ENCODE results near the gene SPECC1.

DNA sequence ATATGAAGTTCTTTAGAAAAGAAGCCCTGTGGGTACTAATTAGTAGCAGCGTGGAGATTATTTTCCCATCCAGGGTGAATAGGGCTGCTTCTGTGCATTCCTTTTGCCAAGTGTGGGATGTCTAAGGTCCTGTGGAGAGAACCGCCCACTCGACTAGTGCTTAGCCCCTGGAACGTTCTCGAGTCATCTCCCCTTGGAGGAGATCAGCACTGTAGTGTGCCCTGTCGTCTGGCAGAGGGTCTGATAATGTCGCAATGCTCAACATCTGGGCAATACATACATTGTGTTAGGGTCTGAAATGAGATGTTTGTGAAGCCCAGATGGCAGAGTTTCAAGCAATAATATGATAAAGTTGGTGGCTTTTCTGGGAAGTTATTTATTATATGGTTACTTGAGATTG lies 64.8 kb downstream of the SPECC1 start:
- TF ChIP-seq, protein P1, sequence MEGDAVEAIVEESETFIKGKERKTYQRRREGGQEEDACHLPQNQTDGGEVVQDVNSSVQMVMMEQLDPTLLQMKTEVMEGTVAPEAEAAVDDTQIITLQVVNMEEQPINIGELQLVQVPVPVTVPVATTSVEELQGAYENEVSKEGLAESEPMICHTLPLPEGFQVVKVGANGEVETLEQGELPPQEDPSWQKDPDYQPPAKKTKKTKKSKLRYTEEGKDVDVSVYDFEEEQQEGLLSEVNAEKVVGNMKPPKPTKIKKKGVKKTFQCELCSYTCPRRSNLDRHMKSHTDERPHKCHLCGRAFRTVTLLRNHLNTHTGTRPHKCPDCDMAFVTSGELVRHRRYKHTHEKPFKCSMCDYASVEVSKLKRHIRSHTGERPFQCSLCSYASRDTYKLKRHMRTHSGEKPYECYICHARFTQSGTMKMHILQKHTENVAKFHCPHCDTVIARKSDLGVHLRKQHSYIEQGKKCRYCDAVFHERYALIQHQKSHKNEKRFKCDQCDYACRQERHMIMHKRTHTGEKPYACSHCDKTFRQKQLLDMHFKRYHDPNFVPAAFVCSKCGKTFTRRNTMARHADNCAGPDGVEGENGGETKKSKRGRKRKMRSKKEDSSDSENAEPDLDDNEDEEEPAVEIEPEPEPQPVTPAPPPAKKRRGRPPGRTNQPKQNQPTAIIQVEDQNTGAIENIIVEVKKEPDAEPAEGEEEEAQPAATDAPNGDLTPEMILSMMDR (IDR thresholded peaks at IDR 0.05; ENCODE audit: insufficient read depth, low read length) = no peak
- TF ChIP-seq POLR2AphosphoS5 (IDR thresholded peaks at IDR 0.05; ENCODE audit: low read depth) (no peak), SPI1 (IDR thresholded peaks at IDR 0.05; ENCODE audit: borderline replicate concordance, low read depth) (no peak), GABPA (IDR thresholded peaks at IDR 0.05; ENCODE audit: low read depth) (no peak)
- TF ChIP-seq, protein P2, sequence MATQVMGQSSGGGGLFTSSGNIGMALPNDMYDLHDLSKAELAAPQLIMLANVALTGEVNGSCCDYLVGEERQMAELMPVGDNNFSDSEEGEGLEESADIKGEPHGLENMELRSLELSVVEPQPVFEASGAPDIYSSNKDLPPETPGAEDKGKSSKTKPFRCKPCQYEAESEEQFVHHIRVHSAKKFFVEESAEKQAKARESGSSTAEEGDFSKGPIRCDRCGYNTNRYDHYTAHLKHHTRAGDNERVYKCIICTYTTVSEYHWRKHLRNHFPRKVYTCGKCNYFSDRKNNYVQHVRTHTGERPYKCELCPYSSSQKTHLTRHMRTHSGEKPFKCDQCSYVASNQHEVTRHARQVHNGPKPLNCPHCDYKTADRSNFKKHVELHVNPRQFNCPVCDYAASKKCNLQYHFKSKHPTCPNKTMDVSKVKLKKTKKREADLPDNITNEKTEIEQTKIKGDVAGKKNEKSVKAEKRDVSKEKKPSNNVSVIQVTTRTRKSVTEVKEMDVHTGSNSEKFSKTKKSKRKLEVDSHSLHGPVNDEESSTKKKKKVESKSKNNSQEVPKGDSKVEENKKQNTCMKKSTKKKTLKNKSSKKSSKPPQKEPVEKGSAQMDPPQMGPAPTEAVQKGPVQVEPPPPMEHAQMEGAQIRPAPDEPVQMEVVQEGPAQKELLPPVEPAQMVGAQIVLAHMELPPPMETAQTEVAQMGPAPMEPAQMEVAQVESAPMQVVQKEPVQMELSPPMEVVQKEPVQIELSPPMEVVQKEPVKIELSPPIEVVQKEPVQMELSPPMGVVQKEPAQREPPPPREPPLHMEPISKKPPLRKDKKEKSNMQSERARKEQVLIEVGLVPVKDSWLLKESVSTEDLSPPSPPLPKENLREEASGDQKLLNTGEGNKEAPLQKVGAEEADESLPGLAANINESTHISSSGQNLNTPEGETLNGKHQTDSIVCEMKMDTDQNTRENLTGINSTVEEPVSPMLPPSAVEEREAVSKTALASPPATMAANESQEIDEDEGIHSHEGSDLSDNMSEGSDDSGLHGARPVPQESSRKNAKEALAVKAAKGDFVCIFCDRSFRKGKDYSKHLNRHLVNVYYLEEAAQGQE (IDR thresholded peaks at IDR 0.05; ENCODE audit: insufficient replicate concordance, low read depth) = no peak

Data from HL-60 (cell line).